Ectodermal cell (in vitro differentiated cells): Measurements from ENCODE around the gene AMOTL1.

Experiments
- H3K27ac ChIP-seq: 2 replicates; pipeline ENCODE4 v1.7.0; 2013; ENCODE audit warnings: mild to moderate bottlenecking, low read depth, low read length; ENCODE audit not compliant: insufficient read depth, poor library complexity, severe bottlenecking
- H3K27me3 ChIP-seq: 2 replicates; pipeline ENCODE4 v1.7.0; 2013; ENCODE audit warnings: mild to moderate bottlenecking, low read length; ENCODE audit not compliant: insufficient read depth, control insufficient read depth, poor library complexity, severe bottlenecking
- H3K36me3 ChIP-seq: one replicate; pipeline ENCODE4 v1.7.0; 2013; ENCODE audit warnings: low read length; ENCODE audit not compliant: control insufficient read depth, insufficient read depth
- H3K4me1 ChIP-seq: one replicate; pipeline ENCODE4 v1.7.0; 2013; ENCODE audit warnings: low read length; ENCODE audit not compliant: control insufficient read depth, insufficient read depth
- H3K4me3 ChIP-seq: 2 replicates; pipeline ENCODE4 v1.7.0; 2013; ENCODE audit warnings: low read depth, low read length, control low read depth; ENCODE audit not compliant: insufficient read depth
- H3K9me3 ChIP-seq: 2 replicates; pipeline ENCODE4 v1.7.0; 2013; ENCODE audit warnings: mild to moderate bottlenecking, low read length, moderate library complexity; ENCODE audit not compliant: control insufficient read depth
- WGBS, 2 experiments: methylation state at CpG; one replicate each; pipeline ENCODE4 v1.1.7; 2013; ENCODE audit warnings: missing lambda C conversion rate in 2 of 2; 5-methylcytosine and 5-hydroxymethylcytosine counted together

AMOTL1 gene

DNA sequence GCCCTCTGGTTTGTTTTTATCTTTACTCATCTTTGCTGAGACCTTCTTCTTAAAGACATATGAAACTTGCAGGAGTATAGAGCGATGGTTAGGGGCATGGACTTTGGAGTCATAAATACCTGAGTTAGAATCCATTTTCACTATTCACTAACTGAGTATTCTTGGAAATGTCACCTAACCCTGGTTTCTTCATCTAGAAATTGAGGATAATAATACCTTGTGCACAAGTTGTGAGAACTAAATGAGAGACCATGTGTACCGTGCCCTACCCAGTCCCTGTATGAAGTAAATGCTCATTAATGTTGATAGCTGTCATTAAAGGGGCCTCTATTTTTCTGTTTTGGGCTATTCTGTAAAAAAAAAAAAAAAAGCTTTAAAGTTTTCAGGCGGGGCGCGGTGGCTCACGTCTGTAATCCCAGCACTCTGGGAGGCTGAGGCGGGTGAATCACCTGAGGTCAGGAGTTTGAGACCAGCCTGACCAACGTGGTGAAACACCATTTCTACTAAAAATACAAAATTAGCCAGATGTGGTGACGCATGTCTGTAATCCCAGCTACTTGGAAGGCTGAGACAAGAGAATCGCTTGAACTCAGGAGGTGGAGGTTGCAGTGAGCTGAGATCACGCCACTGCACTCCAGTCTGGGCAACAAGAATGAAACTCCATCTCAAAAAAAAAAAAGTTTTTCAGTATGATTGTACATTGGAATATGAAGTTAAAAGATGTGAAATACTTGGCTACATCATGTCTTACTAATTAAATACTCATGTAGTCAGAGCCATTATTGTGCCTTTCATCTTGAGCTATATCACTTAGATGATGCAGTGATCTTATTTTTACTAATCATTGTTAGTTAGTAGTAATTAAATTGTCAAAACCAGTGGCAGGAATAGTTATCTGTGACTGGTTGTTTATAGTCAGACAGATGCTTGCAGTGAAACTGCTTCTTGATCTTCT lies 95.0 kb downstream of the AMOTL1 start:
- Histone ChIP-seq H3K4me3 (no peak overlapping the region), H3K9me3 (no peaks in the 10 kb centered on the region), H3K27me3 (no peaks in the 10 kb centered on the region), H3K27ac (no peak overlapping the region), H3K4me1 (peaks cover 19% of the 10 kb centered on the region), H3K36me3 (peaks cover 12% of the 10 kb centered on the region)
- WGBS, 2 experiments: 86 to 89% methylated on average over 9 to 11 of the region's 11 CpGs

DNA sequence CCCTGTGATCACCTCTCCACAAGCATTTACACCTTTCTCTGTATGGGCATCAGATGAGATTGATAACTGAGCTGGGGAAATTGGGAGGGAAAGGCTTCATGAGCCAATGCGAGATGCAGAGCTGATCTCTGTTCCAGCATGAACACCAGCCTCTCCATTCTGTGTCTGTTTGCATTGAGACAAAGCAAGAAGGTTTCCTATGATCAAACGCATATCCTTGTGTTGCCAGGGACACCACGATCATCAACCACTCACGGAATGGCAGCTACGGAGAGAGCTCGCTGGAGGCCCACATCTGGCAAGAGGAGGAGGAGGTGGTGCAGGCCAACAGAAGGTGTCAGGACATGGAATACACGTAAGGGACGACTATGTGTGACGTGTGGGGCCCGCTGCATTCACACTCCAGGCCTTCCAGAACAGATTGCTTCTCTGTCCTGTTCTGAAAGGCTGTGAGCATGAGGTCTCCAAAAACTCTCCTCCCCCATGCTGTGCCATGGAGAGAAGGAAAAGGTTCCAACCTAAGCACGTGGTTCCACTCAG lies 96.4 kb downstream of the AMOTL1 start:
- Histone ChIP-seq H3K9me3 (no peaks in the 10 kb centered on the region), H3K4me1 (peaks cover 19% of the 10 kb centered on the region), H3K27ac (peak overlapping the region; percentile 16), H3K27me3 (no peaks in the 10 kb centered on the region), H3K4me3 (no peak overlapping the region), H3K36me3 (peaks cover 19% of the 10 kb centered on the region)
- WGBS, 2 experiments: 88 to 89% methylated on average over 11 of the region's 11 CpGs

DNA sequence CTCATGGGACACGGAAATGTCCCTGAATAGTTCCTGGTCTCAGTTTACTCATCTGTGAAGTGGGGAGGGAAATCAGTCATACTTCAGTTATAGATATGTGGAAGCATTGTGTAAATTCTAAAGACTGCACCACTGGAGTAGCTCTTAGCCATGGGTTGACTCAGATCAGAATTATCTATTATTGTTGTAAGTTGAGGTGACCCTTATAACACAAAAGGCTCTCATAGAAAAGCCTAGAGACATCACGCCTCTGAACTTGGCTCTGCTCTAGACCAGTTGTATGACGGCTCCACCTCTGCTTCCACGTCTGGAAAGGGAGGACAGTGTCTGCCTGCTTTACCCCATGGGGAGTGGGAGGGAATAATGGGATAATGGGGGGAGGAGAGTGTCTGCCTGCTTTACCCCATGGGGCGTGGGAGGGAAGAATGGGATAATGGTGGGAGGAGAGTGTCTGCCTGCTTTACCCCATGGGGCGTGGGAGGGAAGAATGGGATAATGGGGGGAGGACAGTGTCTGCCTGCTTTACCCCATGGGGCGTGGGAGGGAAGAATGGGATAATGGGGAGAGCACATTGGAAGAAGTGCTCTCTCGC lies 98.2 kb downstream of the AMOTL1 start:
- Histone ChIP-seq H3K27me3 (no peaks in the 10 kb centered on the region), H3K9me3 (no peaks in the 10 kb centered on the region), H3K4me1 (peaks cover 19% of the 10 kb centered on the region), H3K4me3 (no peak overlapping the region), H3K36me3 (peaks cover 29% of the 10 kb centered on the region), H3K27ac (no peak overlapping the region)
- 45 to 48% methylated on average over 8 of the region's 8 CpGs for WGBS, 2 experiments

DNA sequence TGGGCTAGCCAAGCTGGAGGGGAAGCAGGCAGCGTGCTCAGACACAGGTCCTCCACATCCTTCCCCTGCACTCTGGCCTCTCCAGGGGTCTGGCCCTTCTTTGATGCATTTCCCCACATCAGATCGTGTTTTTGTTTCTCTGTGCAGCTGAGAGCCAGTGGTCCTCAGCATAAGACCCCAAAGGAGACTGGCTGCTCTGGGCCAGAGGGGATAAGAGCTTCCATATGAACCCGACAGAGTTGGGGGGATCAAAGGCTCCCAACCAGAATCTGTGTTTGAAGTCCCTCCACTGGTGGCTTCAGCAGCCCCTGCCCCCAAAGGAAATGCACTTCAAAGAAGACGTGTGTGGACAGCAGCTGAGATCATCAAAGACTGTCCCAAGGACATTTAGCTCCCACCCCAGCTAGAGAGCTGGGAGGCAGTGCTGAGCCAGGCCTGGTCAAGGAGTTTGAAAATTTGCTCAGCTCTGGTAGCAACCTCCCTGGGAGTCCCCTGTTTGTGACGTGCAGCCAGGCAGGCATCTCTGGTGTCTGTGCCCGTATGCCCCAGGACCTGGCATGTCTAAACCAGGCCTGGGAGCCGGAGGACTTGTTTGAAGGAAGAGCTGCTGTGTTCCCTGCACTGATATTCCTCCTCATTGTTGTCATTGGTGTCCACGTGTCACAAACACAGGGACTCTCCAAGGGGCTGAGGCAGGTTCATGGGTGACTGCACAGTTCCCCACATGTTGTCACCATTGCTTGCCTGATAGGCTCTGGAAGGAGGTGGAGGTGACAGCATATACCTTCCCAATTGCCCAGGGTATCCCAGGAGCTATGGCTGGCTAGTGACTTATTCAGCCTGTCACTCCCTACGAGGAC lies 99.0 kb downstream of the AMOTL1 start:
- Histone ChIP-seq H3K27me3 (no peaks in the 10 kb centered on the region), H3K36me3 (peaks cover 29% of the 10 kb centered on the region), H3K4me1 (peaks cover 19% of the 10 kb centered on the region), H3K9me3 (no peaks in the 10 kb centered on the region), H3K4me3 (no peak overlapping the region), H3K27ac (no peak overlapping the region)
- WGBS, 2 experiments: 66 to 68% methylated on average over 9 of the region's 9 CpGs

DNA sequence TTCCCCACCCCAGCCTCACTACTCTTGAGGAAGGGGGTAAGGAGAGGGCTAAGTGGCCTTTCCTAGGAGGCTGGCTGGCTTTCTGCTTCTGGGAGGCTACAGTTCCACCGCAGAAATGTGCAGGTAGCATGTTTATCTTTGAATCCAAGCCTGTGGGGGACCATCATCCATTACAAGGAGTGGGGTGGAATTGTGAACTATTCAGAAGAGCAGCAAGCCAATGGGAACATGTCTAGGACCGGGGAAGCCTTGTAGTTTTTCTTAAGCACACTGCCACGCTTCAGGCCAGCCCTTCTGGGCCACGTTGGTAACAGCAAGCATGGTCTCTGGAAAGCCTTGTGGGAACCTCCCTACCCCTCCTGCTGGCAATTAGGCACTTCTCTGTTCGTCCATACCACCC lies 100.3 kb downstream of the AMOTL1 start:
- no peak overlapping the region for H3K27ac ChIP-seq
- peaks cover 19% of the 10 kb centered on the region for H3K4me1 ChIP-seq
- no peaks in the 10 kb centered on the region for H3K27me3 ChIP-seq
- H3K36me3 ChIP-seq: peaks cover 29% of the 10 kb centered on the region
- no peaks in the 10 kb centered on the region for H3K9me3 ChIP-seq
- WGBS, 2 experiments: 92% methylated on average over 4 to 5 of the region's 5 CpGs
- H3K4me3 ChIP-seq: no peak overlapping the region

DNA sequence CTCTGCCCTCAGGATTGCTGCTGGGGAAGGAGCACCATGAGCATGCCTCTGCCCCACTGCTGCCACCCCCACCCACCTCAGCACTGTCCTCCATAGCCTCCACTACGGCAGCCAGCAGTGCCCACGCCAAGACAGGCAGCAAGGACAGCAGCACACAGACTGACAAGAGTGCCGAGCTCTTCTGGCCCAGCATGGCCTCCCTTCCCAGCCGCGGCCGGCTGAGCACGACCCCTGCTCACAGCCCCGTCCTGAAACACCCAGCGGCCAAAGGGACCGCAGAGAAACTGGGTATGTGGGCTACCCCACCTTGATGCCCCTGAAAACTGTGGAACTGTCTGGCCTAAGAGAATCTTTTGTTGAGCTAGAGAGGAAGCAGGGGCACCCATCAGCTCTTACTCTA lies 101.0 kb downstream of the AMOTL1 start:
- Histone ChIP-seq H3K4me3 (no peak overlapping the region), H3K27ac (no peak overlapping the region), H3K27me3 (no peaks in the 10 kb centered on the region), H3K9me3 (no peaks in the 10 kb centered on the region), H3K4me1 (peaks cover 19% of the 10 kb centered on the region), H3K36me3 (peaks cover 29% of the 10 kb centered on the region)
- WGBS, 2 experiments: 95 to 97% methylated on average over 10 of the region's 10 CpGs

DNA sequence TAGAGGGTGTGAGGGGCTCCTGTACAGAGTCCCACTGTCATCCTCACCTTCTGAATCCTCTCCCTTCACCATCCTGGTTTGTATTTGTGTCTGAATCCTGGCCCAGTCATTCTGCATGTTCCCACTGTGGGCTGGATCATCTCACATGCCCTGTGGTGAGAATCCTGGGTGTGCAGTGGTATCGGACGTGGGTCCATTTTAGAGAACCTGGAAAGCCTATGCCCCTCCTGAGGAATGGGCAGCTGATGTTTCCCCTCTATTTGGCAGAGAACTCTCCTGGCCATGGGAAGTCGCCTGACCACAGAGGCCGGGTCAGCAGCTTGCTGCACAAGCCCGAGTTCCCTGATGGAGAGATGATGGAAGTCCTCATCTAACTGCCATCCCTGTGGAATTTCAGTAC lies 102.3 kb downstream of the AMOTL1 start:
- Histone ChIP-seq H3K9me3 (no peaks in the 10 kb centered on the region), H3K27me3 (no peaks in the 10 kb centered on the region), H3K27ac (no peak overlapping the region), H3K4me3 (no peak overlapping the region), H3K4me1 (peaks cover 19% of the 10 kb centered on the region), H3K36me3 (peaks cover 26% of the 10 kb centered on the region)
- WGBS, 2 experiments: 95% methylated on average over 5 of the region's 5 CpGs

DNA sequence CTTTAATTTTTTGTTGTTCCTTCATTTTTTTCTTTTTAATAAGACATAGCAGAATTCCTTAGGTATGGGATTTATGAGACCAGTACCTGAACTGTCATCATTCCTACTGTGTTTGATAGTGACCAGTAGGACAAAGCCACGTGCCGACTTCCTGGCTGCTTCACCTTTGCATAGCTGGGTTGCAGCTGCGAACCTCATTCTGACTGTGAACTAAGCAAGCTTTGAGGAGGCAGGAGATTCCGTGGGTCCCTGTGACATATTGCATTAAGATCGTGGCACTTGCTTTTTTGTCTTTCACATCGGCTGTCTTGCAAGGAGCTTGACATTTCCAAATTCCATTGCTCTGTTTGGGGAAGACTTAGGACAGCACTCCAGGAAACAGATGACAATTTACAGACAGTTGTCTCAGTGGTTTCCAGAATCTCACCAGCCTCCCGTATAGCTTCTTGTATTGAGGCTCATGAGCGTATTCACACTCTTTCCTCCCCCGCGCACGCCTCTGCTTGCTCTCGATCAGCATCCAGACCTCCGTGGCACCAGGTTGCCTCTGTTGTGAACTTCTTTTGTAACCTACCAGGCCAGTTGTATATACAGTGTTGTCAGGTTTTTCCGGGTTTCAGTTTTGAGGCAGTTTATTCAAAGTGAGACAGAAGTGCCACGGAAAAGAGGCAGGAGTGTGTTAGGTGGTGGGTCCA lies 103.5 kb downstream of the AMOTL1 start:
- Histone ChIP-seq H3K36me3 (peaks cover 26% of the 10 kb centered on the region), H3K4me1 (peaks cover 13% of the 10 kb centered on the region), H3K4me3 (no peak overlapping the region), H3K27me3 (no peaks in the 10 kb centered on the region), H3K9me3 (no peaks in the 10 kb centered on the region), H3K27ac (no peak overlapping the region)
- 93 to 96% methylated on average over 15 of the region's 15 CpGs for WGBS, 2 experiments

DNA sequence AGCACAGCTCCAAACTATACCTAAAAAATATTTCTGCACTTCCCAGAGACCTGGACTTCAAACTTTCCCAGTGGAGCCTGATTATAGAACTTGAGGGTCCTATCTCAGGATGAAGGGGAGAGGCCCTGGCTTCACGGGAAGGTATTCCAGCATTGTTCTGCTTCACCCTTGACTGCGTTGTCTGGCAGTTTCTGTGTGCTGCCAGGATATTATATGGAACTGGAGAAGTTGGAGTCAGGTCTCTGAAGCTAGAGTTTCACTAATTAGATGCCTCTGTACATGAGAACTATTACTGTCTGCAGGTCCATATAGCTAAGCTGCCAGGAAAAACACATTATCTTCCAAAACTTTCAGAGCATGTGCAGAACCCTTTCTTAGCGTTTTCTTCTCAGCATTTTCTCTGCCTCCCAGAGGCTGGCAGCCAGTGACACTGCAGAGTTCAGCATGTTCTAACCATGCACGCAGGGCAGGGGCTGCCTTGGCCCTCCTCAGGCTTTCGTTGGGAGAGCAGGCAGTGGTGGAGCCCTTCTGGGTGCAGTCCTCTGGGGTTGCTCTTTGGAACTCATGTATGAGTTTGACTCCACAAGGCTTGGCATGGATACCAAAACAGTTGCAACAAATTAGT lies 105.9 kb downstream of the AMOTL1 start:
- Histone ChIP-seq H3K9me3 (no peaks in the 10 kb centered on the region), H3K4me3 (no peak overlapping the region), H3K36me3 (peaks cover 21% of the 10 kb centered on the region), H3K4me1 (no peaks in the 10 kb centered on the region), H3K27ac (no peak overlapping the region), H3K27me3 (no peaks in the 10 kb centered on the region)
- 86 to 89% methylated on average over 5 of the region's 5 CpGs for WGBS, 2 experiments
